Type B pancreatic cell (in vitro differentiated cells): ENCODE data around the gene SFSWAP. TPM values are rescaled to one million over a fixed set of nuclear protein-coding genes. Genes with fewer than 3 reads are reported as not detected.

ENCODE experiments used
- DNase-seq: peaks from one replicate; pipeline ENCODE4 v3.0.0; 2021; ENCODE audit warnings: mixed read lengths; ENCODE audit not compliant: unreplicated experiment; ENCODE audit errors: extremely low spot score
- H3K27ac Mint-ChIP-seq: 2 replicates; pipeline ENCODE4 v1.8.0; 2021; ENCODE audit warnings: mild to moderate bottlenecking, mixed read lengths
- H3K27me3 Mint-ChIP-seq: 2 replicates; pipeline ENCODE4 v1.8.0; 2021; ENCODE audit warnings: mixed read lengths
- H3K36me3 Mint-ChIP-seq: 2 replicates; pipeline ENCODE4 v1.8.0; 2021; ENCODE audit warnings: mixed read lengths
- H3K4me1 Mint-ChIP-seq: one replicate; pipeline ENCODE4 v1.8.0; 2021; ENCODE audit warnings: mixed read lengths; ENCODE audit not compliant: unreplicated experiment
- H3K4me3 Mint-ChIP-seq: 2 replicates; pipeline ENCODE4 v1.8.0; 2021; ENCODE audit warnings: mild to moderate bottlenecking, mixed read lengths
- H3K9me3 Mint-ChIP-seq: 2 replicates; pipeline ENCODE4 v1.8.0; 2021; ENCODE audit warnings: mixed read lengths
- CTCF ChIP-seq: fragments of 200-600 bp; sonication (generic); conservative IDR thresholded peaks from 2 replicates; pipeline ENCODE4 v1.5.0; 2021; ENCODE audit warnings: antibody characterized with exemption, mild to moderate bottlenecking
- total RNA-seq: library from RNA; stranded (reverse); gene quantifications from 2 replicates; pipeline ENCODE4 v1.2.1, GENCODE V29; 2021; ENCODE audit warnings: low replicate concordance

SFSWAP gene
- total RNA-seq, 1 donor from 2014 or later = 59.3 TPM

DNA sequence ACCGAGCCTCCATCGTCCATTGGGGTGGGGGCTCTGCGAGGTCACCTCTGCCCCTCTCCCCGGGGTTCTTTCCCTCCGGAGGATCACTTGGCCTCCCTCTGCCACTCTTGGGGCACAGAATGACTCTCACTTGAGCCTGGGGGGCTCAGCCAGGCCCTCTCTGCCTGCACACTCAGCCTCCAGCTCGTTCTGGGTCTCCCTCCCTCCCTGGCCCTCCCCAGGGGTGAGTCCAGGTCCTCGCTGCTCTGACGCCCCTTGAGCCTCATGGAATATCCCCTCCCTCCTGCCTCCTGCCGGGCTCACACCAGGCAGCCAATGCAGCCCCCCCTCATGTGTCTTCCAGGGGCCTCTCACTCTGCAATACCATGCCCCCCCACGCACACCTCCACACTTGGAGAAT is 17.7 kb upstream of the SFSWAP start:
- TF ChIP-seq CTCF = no peak
- Mint-ChIP-seq H3K9me3 (peaks cover 2% of the 10 kb centered on the region), H3K36me3 (no peaks in the 10 kb centered on the region), H3K27ac (no peak overlapping the region), H3K4me1 (no peaks in the 10 kb centered on the region), H3K4me3 (no peak overlapping the region), H3K27me3 (peaks cover 30% of the 10 kb centered on the region)
- DNase-seq = peak; percentile 51

DNA sequence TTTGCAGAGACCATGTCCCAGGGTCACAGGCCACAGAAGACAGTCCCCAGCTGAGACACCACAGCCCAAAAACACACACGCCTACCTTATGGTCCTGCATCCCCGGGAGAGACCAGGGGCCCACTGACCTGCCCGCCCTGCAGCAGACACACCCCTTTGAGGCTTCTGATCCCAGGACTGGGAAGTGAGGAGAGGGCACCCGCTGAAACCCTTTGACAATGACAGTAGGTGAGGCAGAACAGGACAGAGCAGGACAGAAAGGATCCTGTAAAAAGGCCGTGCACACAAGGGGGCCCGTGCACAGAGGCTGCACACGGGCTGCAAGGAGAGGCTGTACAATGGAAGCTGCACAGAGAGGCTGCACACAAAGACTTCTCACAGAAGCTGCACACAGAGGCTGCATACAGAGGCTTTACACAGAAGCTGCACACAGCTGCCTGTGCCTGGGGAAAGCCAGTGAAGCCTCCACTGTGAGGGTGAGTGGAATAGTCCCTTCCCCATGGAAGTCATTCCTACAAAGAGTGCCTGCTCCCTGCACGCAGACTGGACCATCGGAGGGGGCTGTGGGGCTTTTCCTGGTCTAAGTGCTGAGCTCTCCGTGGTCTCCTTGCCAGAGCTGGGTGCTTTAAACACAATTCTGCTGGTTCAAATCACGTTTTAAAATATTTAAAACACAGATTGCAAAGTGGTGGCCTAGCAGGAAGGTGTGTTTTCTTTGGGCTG is 16.6 kb upstream of the SFSWAP start:
- H3K4me3 Mint-ChIP-seq = no peak overlapping the region
- H3K36me3 Mint-ChIP-seq = no peaks in the 10 kb centered on the region
- TF ChIP-seq CTCF = no peak
- H3K4me1 Mint-ChIP-seq = no peaks in the 10 kb centered on the region
- peak; percentile 44 for DNase-seq
- no peak overlapping the region for H3K27ac Mint-ChIP-seq
- H3K27me3 Mint-ChIP-seq = peaks cover 29% of the 10 kb centered on the region
- H3K9me3 Mint-ChIP-seq = no peaks in the 10 kb centered on the region

DNA sequence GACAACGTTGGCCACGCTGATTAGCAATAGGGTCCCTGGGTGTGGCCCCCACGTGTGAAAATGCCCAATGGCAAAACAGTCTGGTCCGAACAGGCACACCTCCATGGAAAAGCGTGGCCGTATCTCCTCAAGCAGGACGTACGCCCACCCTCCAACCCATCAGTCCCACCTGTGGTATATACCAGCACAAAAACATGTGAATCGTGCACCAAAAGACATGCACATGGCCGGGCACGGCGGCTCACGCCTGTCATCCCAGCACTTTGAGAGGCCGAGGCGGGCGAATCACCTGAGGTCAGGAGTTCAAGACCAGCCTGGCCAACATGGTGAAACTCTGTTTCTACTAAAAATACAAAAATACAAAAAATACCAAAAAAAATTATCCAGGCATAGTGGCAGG is 14.9 kb upstream of the SFSWAP start:
- Mint-ChIP-seq H3K27ac (no peak overlapping the region), H3K36me3 (no peaks in the 10 kb centered on the region), H3K4me3 (no peak overlapping the region), H3K9me3 (no peaks in the 10 kb centered on the region), H3K27me3 (peaks cover 26% of the 10 kb centered on the region), H3K4me1 (no peaks in the 10 kb centered on the region)
- no peak for TF ChIP-seq CTCF
- DNase-seq = no peak

GRCh38 chr12:131698286-131698685 is 12.6 kb upstream of the SFSWAP start:
- no peak overlapping the region for H3K27ac Mint-ChIP-seq
- TF ChIP-seq CTCF = no peak
- peaks cover 13% of the 10 kb centered on the region for H3K27me3 Mint-ChIP-seq
- no peaks in the 10 kb centered on the region for H3K36me3 Mint-ChIP-seq
- no peak overlapping the region for H3K4me3 Mint-ChIP-seq
- no peak for DNase-seq
- no peaks in the 10 kb centered on the region for H3K9me3 Mint-ChIP-seq
- H3K4me1 Mint-ChIP-seq = no peaks in the 10 kb centered on the region

DNA sequence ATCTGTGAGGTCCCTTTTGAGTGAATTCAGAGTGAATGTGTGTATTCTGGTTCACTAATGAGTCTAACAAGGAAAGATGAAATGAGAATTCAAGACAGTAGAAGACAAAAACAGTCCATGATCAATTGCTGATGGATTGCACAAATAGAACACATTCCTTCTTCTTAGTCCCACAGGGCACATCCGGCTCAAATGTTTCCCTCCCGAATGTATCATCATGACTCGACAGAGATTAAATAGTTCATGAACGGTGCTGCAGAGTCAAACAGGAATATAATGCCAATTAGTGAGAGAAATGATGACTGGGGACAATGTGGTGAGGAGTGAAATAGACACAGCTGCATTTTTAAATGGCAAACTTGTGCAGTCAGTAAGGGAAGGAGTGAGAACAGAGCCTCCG is 11.5 kb upstream of the SFSWAP start:
- TF ChIP-seq CTCF = no peak
- no peak for DNase-seq
- Mint-ChIP-seq H3K27ac (peak overlapping the region; percentile 0), H3K27me3 (peaks cover 13% of the 10 kb centered on the region), H3K4me3 (no peak overlapping the region), H3K4me1 (no peaks in the 10 kb centered on the region), H3K9me3 (no peaks in the 10 kb centered on the region), H3K36me3 (no peaks in the 10 kb centered on the region)
